ENCODE data around the gene CARD18.
"Not testable (repeated sequence)": the region's sequence is repeated elsewhere in the genome, so short reads cannot be mapped to it uniquely, and the experiment has no call there.

Gene CARD18

DNA sequence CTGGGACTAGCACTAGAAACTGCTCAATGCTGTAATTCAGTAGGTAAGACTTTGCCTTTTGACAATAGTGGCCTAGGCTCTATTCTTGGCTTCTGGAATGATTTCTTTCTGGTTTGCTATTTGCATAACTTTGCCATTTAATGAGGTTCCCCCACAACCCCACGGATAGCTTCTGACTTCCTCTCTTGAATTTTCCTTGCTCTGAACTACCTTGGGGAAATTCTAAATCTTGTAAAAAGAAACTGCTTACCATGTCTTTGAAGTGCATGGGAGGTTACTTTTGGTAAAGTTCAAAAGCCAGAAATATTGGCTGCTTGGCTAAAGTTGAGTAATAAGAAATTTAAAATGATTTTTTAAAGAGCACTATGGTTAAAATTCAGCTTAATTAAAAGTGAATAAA lies 35.3 kb downstream of the CARD18 start:
- TF ChIP-seq, protein P1, sequence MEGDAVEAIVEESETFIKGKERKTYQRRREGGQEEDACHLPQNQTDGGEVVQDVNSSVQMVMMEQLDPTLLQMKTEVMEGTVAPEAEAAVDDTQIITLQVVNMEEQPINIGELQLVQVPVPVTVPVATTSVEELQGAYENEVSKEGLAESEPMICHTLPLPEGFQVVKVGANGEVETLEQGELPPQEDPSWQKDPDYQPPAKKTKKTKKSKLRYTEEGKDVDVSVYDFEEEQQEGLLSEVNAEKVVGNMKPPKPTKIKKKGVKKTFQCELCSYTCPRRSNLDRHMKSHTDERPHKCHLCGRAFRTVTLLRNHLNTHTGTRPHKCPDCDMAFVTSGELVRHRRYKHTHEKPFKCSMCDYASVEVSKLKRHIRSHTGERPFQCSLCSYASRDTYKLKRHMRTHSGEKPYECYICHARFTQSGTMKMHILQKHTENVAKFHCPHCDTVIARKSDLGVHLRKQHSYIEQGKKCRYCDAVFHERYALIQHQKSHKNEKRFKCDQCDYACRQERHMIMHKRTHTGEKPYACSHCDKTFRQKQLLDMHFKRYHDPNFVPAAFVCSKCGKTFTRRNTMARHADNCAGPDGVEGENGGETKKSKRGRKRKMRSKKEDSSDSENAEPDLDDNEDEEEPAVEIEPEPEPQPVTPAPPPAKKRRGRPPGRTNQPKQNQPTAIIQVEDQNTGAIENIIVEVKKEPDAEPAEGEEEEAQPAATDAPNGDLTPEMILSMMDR (IDR thresholded peaks at IDR 0.05), result no peak
- no peak for TF ChIP-seq ZFX (IDR thresholded peaks at IDR 0.05; ENCODE audit: borderline replicate concordance)
- no peak overlapping the region for H3K27ac ChIP-seq

GRCh38 chr11:105103336-105103735 lies 36.2 kb downstream of the CARD18 start:
- no peak overlapping the region for H3K27ac ChIP-seq
- TF ChIP-seq ZFX (IDR thresholded peaks at IDR 0.05; ENCODE audit: borderline replicate concordance), result no peak
- TF ChIP-seq, protein P1 (IDR thresholded peaks at IDR 0.05), result no peak

DNA sequence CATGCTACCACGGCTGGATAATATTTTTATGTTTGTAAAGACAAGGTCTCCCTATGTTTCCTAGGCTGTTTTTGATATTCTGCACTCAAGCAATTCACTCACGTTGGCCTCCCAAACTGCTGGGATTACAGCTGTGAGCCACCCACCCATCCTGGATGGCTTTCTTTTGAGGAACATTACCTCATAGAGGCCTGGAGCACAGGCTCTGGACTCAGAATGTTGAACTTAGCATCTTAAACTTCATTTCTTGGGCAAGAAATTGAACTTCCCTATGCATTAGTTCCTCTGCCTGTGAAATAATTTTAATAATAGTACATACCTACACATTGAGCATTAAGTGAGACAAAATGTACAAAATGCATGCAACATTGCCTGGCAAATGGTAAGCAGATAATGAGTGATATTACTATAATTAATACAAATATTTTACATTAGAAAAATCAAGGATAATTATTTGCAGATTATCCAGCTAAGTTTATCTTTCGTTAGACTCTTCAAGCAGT lies 37.4 kb downstream of the CARD18 start:
- H3K27ac ChIP-seq, result not testable (repeated sequence)

- TF ChIP-seq ZFX (IDR thresholded peaks at IDR 0.05; ENCODE audit: borderline replicate concordance), result no peak
- TF ChIP-seq, protein P1 (IDR thresholded peaks at IDR 0.05), result no peak
- no peak overlapping the region for H3K27ac ChIP-seq
Observed at GRCh38 chr11:105100981-105101630, 38.5 kb downstream of the CARD18 start.

DNA sequence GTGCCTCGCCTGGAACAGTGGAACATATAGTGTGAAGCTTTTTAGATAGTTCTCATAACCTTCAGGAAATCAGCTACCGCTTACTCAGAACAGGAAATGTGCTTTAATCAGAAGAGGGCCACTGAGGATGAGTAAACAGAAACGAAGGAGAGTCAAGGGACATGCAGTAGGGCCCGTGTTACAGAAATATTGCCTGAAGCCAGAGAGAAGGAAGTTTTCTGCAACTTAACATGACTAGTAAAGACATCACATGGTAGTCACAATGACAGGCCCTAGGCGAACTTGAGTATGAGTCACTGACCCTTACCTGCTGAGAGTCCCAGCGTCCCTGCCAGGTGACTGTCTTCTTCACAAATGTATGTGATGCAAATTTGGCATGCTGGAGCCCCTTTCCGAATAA lies 39.4 kb downstream of the CARD18 start:
- no peak overlapping the region for H3K27ac ChIP-seq
- no peak for TF ChIP-seq ZFX (IDR thresholded peaks at IDR 0.05; ENCODE audit: borderline replicate concordance)
- TF ChIP-seq, protein P1 (IDR thresholded peaks at IDR 0.05), result no peak

DNA sequence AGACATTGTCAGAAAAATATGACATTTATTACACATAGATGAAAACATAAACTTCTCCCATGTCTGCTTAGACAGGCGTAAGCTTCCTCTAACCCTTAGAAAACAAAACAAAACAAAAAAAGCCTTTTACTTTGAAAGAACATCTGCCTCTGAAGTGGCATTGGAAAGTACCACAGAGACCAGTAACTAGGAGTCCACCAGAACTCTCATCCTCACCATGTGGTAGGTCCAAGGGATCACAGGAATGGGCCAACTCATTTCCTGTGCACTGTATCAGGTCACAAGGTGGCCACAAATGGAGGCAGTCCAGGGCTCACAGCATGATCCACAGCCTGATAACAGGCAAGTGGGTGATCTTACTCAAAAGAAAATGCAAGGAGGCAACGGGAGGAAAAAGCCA lies 40.0 kb downstream of the CARD18 start:
- H3K27ac ChIP-seq, result not testable (repeated sequence)

GRCh38 chr11:105092256-105093239 lies 47.0 kb downstream of the CARD18 start:
- TF ChIP-seq ZFX (IDR thresholded peaks at IDR 0.05; ENCODE audit: borderline replicate concordance), result no peak
- TF ChIP-seq, protein P1 (IDR thresholded peaks at IDR 0.05), result no peak
- no peak overlapping the region for H3K27ac ChIP-seq

Measured in 22Rv1 (cell line).